Spinal cord (tissue), 10 donors: Measurements from ENCODE around the gene B3GAT3. TPM values are rescaled to one million over a fixed set of nuclear protein-coding genes. Genes with fewer than 3 reads are reported as not detected.
A peak's percentile ranks its signal among the peaks of the same experiment; 100 is the strongest.
"Not testable (repeated sequence)": the region's sequence is repeated elsewhere in the genome, so short reads cannot be mapped to it uniquely, and the experiment has no call there.

Experiments
- DNase-seq, 6 donors: peaks; one replicate each; pipeline versions ENCODE4 v3.0.0 to v3.0.0-alpha.2; 2013 to 2015; ENCODE audit warnings: low spot score in 6 of 6, low read depth in 4 of 6
- H3K27ac ChIP-seq: one replicate; pipeline ENCODE4 v1.5.1; 2013; ENCODE audit warnings: low read depth, low read length, control low read depth
- H3K27me3 ChIP-seq: one replicate; pipeline ENCODE4 v1.6.1; 2013; ENCODE audit warnings: low read length; ENCODE audit not compliant: control insufficient read depth, insufficient read depth
- H3K36me3 ChIP-seq: one replicate; pipeline ENCODE4 v1.6.1; 2013; ENCODE audit warnings: low read length; ENCODE audit not compliant: control insufficient read depth, insufficient read depth
- H3K4me1 ChIP-seq: one replicate; pipeline ENCODE4 v1.6.1; 2013; ENCODE audit warnings: low read length; ENCODE audit not compliant: control insufficient read depth, insufficient read depth
- H3K4me3 ChIP-seq: one replicate; pipeline ENCODE4 v1.5.1; 2013; ENCODE audit warnings: low read depth, low read length, control low read depth
- H3K9me3 ChIP-seq: one replicate; pipeline ENCODE4 v1.6.1; 2013; ENCODE audit warnings: low read length; ENCODE audit not compliant: control insufficient read depth, insufficient read depth
- WGBS: methylation state at CpG from one replicate; pipeline ENCODE4 v1.1.5; 2013; ENCODE audit warnings: missing lambda C conversion rate; ENCODE audit not compliant: insufficient coverage; 5-methylcytosine and 5-hydroxymethylcytosine counted together
- polyA plus RNA-seq, 2 donors: library from polyadenylated mRNA; unstranded; fragments of 120-200 nt; gene quantifications; one replicate each; pipeline ENCODE4 v1.2.1, GENCODE V29; 2013; ENCODE audit not compliant: insufficient read length in 2 of 2
- small RNA-seq: library from RNA; depleted of rRNA; stranded (forward); fragments of <200 nt; gene quantifications from one replicate; pipeline ENCODE3, GENCODE V24; 2014; ENCODE audit warnings: low replicate concordance
- total RNA-seq, 2 donors: library from RNA; depleted of rRNA in 1 of 2; stranded (reverse); fragments of 120-200 nt in 1 of 2; fragments of >200 nt in 1 of 2; gene quantifications; one replicate each; pipeline versions ENCODE4 v1.2.3 to v1.2.4, GENCODE V29; 2013 to 2014
- donor health status: healthy.

The B3GAT3 gene
- total and polyA plus RNA-seq, 4 donors: 26.6 to 70.5 (median 47.4) TPM

- Histone ChIP-seq H3K36me3 (peaks cover 76% of the 10 kb centered on the region), H3K27me3 (no peaks in the 10 kb centered on the region), H3K4me1 (peaks cover 23% of the 10 kb centered on the region), H3K27ac (no peak overlapping the region), H3K9me3 (no peaks in the 10 kb centered on the region), H3K4me3 (peak overlapping the region; percentile 93)
- no peak for DNase-seq
- whole genome bisulfite sequencing: 81% methylated on average over 3 of the region's 12 CpGs
Observed at GRCh38 chr11:62572431-62572830, 49.4 kb downstream of the B3GAT3 start.

- not testable (repeated sequence) for H3K27ac ChIP-seq, DNase-seq, H3K27me3 ChIP-seq, H3K9me3 ChIP-seq, H3K4me3 ChIP-seq
- 100% methylated on average over 4 of the region's 5 CpGs for WGBS
- Histone ChIP-seq H3K36me3 (peaks cover 76% of the 10 kb centered on the region), H3K4me1 (peaks cover 23% of the 10 kb centered on the region)
Observed at GRCh38 chr11:62571493-62571892, 50.3 kb downstream of the B3GAT3 start.

- peaks cover 76% of the 10 kb centered on the region for H3K36me3 ChIP-seq
- not testable (repeated sequence) for H3K4me3 ChIP-seq, H3K27me3 ChIP-seq, H3K9me3 ChIP-seq, H3K27ac ChIP-seq, DNase-seq
- 94% methylated on average over 5 of the region's 5 CpGs for WGBS
- peaks cover 22% of the 10 kb centered on the region for H3K4me1 ChIP-seq
Observed at GRCh38 chr11:62570903-62571302, 50.9 kb downstream of the B3GAT3 start.

- WGBS: no CpG with 5 or more reads among the region's 1 CpG
- no peak for DNase-seq
- no peak overlapping the region for H3K27ac ChIP-seq
Observed at GRCh38 chr11:62569611-62570010, 52.2 kb downstream of the B3GAT3 start.

GRCh38 chr11:62567018-62567633, 54.7 kb downstream of the B3GAT3 start:
- no peaks in the 10 kb centered on the region for H3K4me1 ChIP-seq
- no peak for DNase-seq
- no peaks in the 10 kb centered on the region for H3K27me3 ChIP-seq
- no peak overlapping the region for H3K27ac ChIP-seq
- no peak overlapping the region for H3K4me3 ChIP-seq
- 96% methylated on average over 3 of the region's 8 CpGs for WGBS
- no peaks in the 10 kb centered on the region for H3K9me3 ChIP-seq
- peaks cover 93% of the 10 kb centered on the region for H3K36me3 ChIP-seq

More at GRCh38 chr11:62569611-62570010, 52.2 kb downstream of the B3GAT3 start:
- Histone ChIP-seq H3K4me1 (peaks cover 9% of the 10 kb centered on the region), H3K9me3 (no peaks in the 10 kb centered on the region), H3K36me3 (peaks cover 74% of the 10 kb centered on the region), H3K27me3 (no peaks in the 10 kb centered on the region), H3K4me3 (no peak overlapping the region)

GRCh38 chr11:62566247-62566646, 55.5 kb downstream of the B3GAT3 start:
- 92% methylated on average over 8 of the region's 8 CpGs for WGBS
- Histone ChIP-seq H3K36me3 (peaks cover 90% of the 10 kb centered on the region), H3K27ac (no peak overlapping the region)

More at GRCh38 chr11:62566247-62566646, 55.5 kb downstream of the B3GAT3 start:
- Histone ChIP-seq H3K9me3 (no peaks in the 10 kb centered on the region), H3K27me3 (no peaks in the 10 kb centered on the region), H3K4me3 (no peak overlapping the region), H3K4me1 (no peaks in the 10 kb centered on the region)
- DNase-seq: no peak

Small RNA genes within 50 kb of the gene (small RNA-seq; reads per million reads assigned to genes)
- gene AP001458.1 (not detected), gene MIR6747 (0.06 reads per million), gene SNORA57 (not detected)

Other genes with a start within 250 kb of the B3GAT3 start
- gene SCGB1A1, start 203.0 kb downstream of the B3GAT3 start, total RNA-seq: not detected
- under 1 TPM in 1 of 2 donors, not detected in 1; 0.69 TPM for gene SCGB1A1, start 203.0 kb downstream of the B3GAT3 start, polyA plus RNA-seq
- gene AHNAK, start 75.2 kb downstream of the B3GAT3 start, total RNA-seq: 100 to 1,000 TPM; 247 to 463 TPM
- 10 to 100 TPM; 60.2 to 84.0 TPM for gene AHNAK, start 75.2 kb downstream of the B3GAT3 start, polyA plus RNA-seq
- gene EEF1G, start 48.1 kb downstream of the B3GAT3 start, total RNA-seq: 1,000 to 10,000 TPM in 1 of 2 donors, 100 to 1,000 TPM in 1; 887 to 2,089 TPM
- gene EEF1G, start 48.1 kb downstream of the B3GAT3 start, polyA plus RNA-seq: 1,000 to 10,000 TPM; 1,849 to 2,100 TPM
- 1 to 10 TPM; 4.3 to 9.0 TPM for gene TUT1, start 30.5 kb downstream of the B3GAT3 start, total RNA-seq
- gene TUT1, start 30.5 kb downstream of the B3GAT3 start, polyA plus RNA-seq: 10 to 100 TPM; 18.4 to 22.1 TPM
- gene MTA2, start 20.1 kb downstream of the B3GAT3 start, total RNA-seq: 10 to 100 TPM; 72.9 to 88.0 TPM
- gene MTA2, start 20.1 kb downstream of the B3GAT3 start, polyA plus RNA-seq: 10 to 100 TPM; 82.1 to 91.6 TPM
- gene EML3, start 9.2 kb downstream of the B3GAT3 start, total RNA-seq: 10 to 100 TPM; 10.5 to 30.2 TPM
- 10 to 100 TPM; 30.3 to 46.3 TPM for gene EML3, start 9.2 kb downstream of the B3GAT3 start, polyA plus RNA-seq
- gene ROM1, start 8.7 kb downstream of the B3GAT3 start, total RNA-seq: 10 to 100 TPM in 1 of 2 donors, 1 to 10 TPM in 1; 4.8 to 11.9 TPM
- 10 to 100 TPM in 1 of 2 donors, 1 to 10 TPM in 1; 8.7 to 11.1 TPM for gene ROM1, start 8.7 kb downstream of the B3GAT3 start, polyA plus RNA-seq
- 100 to 1,000 TPM; 119 to 161 TPM for gene GANAB, start 24.6 kb upstream of the B3GAT3 start, total RNA-seq
- gene GANAB, start 24.6 kb upstream of the B3GAT3 start, polyA plus RNA-seq: 100 to 1,000 TPM; 169 to 195 TPM
- 10 to 100 TPM; 12.0 to 14.3 TPM for gene INTS5, start 31.3 kb upstream of the B3GAT3 start, total RNA-seq
- gene INTS5, start 31.3 kb upstream of the B3GAT3 start, polyA plus RNA-seq: 10 to 100 TPM; 15.5 to 17.9 TPM
- gene C11orf98, start 43.2 kb upstream of the B3GAT3 start, total RNA-seq: 10 to 100 TPM; 21.4 to 66.0 TPM
- gene C11orf98, start 43.2 kb upstream of the B3GAT3 start, polyA plus RNA-seq: 10 to 100 TPM; 61.9 to 63.5 TPM
- 10 to 100 TPM in 1 of 2 donors, 1 to 10 TPM in 1; 6.0 to 13.7 TPM for gene CSKMT, start 43.3 kb upstream of the B3GAT3 start, total RNA-seq
- gene CSKMT, start 43.3 kb upstream of the B3GAT3 start, polyA plus RNA-seq: 1 to 10 TPM; 8.1 to 9.6 TPM
- gene UQCC3, start 49.7 kb upstream of the B3GAT3 start, total RNA-seq: 10 to 100 TPM in 1 of 2 donors, 1 to 10 TPM in 1; 5.4 to 15.2 TPM
- gene UQCC3, start 49.7 kb upstream of the B3GAT3 start, polyA plus RNA-seq: 10 to 100 TPM; 13.7 to 14.3 TPM
- gene LBHD1, start 50.3 kb upstream of the B3GAT3 start, total RNA-seq: 1 to 10 TPM; 2.9 to 6.1 TPM
- 10 to 100 TPM in 1 of 2 donors, 1 to 10 TPM in 1; 7.5 to 10.2 TPM for gene LBHD1, start 50.3 kb upstream of the B3GAT3 start, polyA plus RNA-seq
- gene UBXN1, start 57.1 kb upstream of the B3GAT3 start, total RNA-seq: 10 to 100 TPM; 32.0 to 89.6 TPM
- gene UBXN1, start 57.1 kb upstream of the B3GAT3 start, polyA plus RNA-seq: 100 to 1,000 TPM; 141 to 148 TPM
- 10 to 100 TPM in 1 of 2 donors, 1 to 10 TPM in 1; 3.2 to 15.0 TPM for gene LRRN4CL, start 67.5 kb upstream of the B3GAT3 start, total RNA-seq
- gene LRRN4CL, start 67.5 kb upstream of the B3GAT3 start, polyA plus RNA-seq: 1 to 10 TPM in 1 of 2 donors, under 1 TPM in 1; 0.40 to 3.2 TPM
- gene BSCL2, start 85.4 kb upstream of the B3GAT3 start, total RNA-seq: 100 to 1,000 TPM; 147 to 179 TPM
- 100 to 1,000 TPM; 224 to 261 TPM for gene BSCL2, start 85.4 kb upstream of the B3GAT3 start, polyA plus RNA-seq
- 10 to 100 TPM; 25.6 to 54.8 TPM for gene GNG3, start 85.7 kb upstream of the B3GAT3 start, total RNA-seq
- gene GNG3, start 85.7 kb upstream of the B3GAT3 start, polyA plus RNA-seq: 100 to 1,000 TPM; 288 to 295 TPM
- 10 to 100 TPM; 15.3 to 32.6 TPM for gene HNRNPUL2, start 105.5 kb upstream of the B3GAT3 start, total RNA-seq
- gene HNRNPUL2, start 105.5 kb upstream of the B3GAT3 start, polyA plus RNA-seq: 10 to 100 TPM; 62.8 to 69.3 TPM
- 10 to 100 TPM; 30.7 to 40.9 TPM for gene TTC9C, start 106.5 kb upstream of the B3GAT3 start, total RNA-seq
- gene TTC9C, start 106.5 kb upstream of the B3GAT3 start, polyA plus RNA-seq: 10 to 100 TPM; 34.8 to 47.5 TPM
- gene ZBTB3, start 132.2 kb upstream of the B3GAT3 start, total RNA-seq: 10 to 100 TPM; 11.7 to 15.3 TPM
- 10 to 100 TPM in 1 of 2 donors, 1 to 10 TPM in 1; 6.8 to 11.6 TPM for gene ZBTB3, start 132.2 kb upstream of the B3GAT3 start, polyA plus RNA-seq
- 100 to 1,000 TPM in 1 of 2 donors, 10 to 100 TPM in 1; 80.1 to 178 TPM for gene POLR2G, start 139.6 kb upstream of the B3GAT3 start, total RNA-seq
- 100 to 1,000 TPM; 145 to 152 TPM for gene POLR2G, start 139.6 kb upstream of the B3GAT3 start, polyA plus RNA-seq
- 10 to 100 TPM; 14.4 to 29.5 TPM for gene TAF6L, start 149.4 kb upstream of the B3GAT3 start, total RNA-seq
- 10 to 100 TPM; 27.1 to 37.6 TPM for gene TAF6L, start 149.4 kb upstream of the B3GAT3 start, polyA plus RNA-seq
- gene TMEM179B, start 165.4 kb upstream of the B3GAT3 start, total RNA-seq: 10 to 100 TPM; 22.7 to 57.9 TPM
- gene TMEM179B, start 165.4 kb upstream of the B3GAT3 start, polyA plus RNA-seq: 10 to 100 TPM; 44.0 to 57.2 TPM
- gene TMEM223, start 170.0 kb upstream of the B3GAT3 start, total RNA-seq: 10 to 100 TPM; 12.3 to 24.0 TPM
- gene TMEM223, start 170.0 kb upstream of the B3GAT3 start, polyA plus RNA-seq: 10 to 100 TPM; 23.2 to 25.5 TPM
- 10 to 100 TPM; 32.2 to 46.2 TPM for gene NXF1, start 183.5 kb upstream of the B3GAT3 start, total RNA-seq
- 100 to 1,000 TPM in 1 of 2 donors, 10 to 100 TPM in 1; 89.7 to 106 TPM for gene NXF1, start 183.5 kb upstream of the B3GAT3 start, polyA plus RNA-seq
- 10 to 100 TPM; 31.1 to 40.8 TPM for gene STX5, start 210.1 kb upstream of the B3GAT3 start, total RNA-seq
- gene STX5, start 210.1 kb upstream of the B3GAT3 start, polyA plus RNA-seq: 10 to 100 TPM; 46.0 to 48.5 TPM
- gene TEX54, start 210.9 kb upstream of the B3GAT3 start, total RNA-seq: not detected
- gene TEX54, start 210.9 kb upstream of the B3GAT3 start, polyA plus RNA-seq: under 1 TPM in 1 of 2 donors, not detected in 1; 0.57 TPM
- gene WDR74, start 217.6 kb upstream of the B3GAT3 start, total RNA-seq: 10 to 100 TPM; 25.5 to 42.6 TPM
- gene WDR74, start 217.6 kb upstream of the B3GAT3 start, polyA plus RNA-seq: 10 to 100 TPM; 34.4 to 45.5 TPM